H1 (cell line): ENCODE data around the gene LRP1. TPM values are rescaled to one million over a fixed set of nuclear protein-coding genes. Genes with fewer than 3 reads are reported as not detected.

Experiments
- CTCF ChIA-PET: fragments of 300-600 bp; sonication (Branson Sonifier 250); formaldehyde crosslinking; loops from one replicate; lab custom pipeline; 2021; ENCODE audit not compliant: partially characterized antibody; lab: Charles Lee
- POLR2A ChIA-PET: fragments of 300-600 bp; sonication (Branson Sonifier 250); formaldehyde crosslinking; loops from one replicate; lab custom pipeline; 2021; ENCODE audit warnings: inconsistent platforms; ENCODE audit not compliant: partially characterized antibody; lab: Charles Lee
- DNase-seq, 2 experiments: peaks; one replicate each; pipeline versions ENCODE4 v3.0.0 to v3.0.0-alpha.2; 2010 to 2022; ENCODE audit warnings: low spot score in 2 of 2, low read depth in 1 of 2, mixed read lengths in 1 of 2
- FAIRE-seq: peaks from 2 replicates; lab custom pipeline; 2011; peaks lifted over from hg19 to GRCh38; lab: Jason Lieb, UNC
- H2AFZ ChIP-seq: 2 replicates; pipeline ENCODE4 v1.8.1; 2012; ENCODE audit warnings: low read length, inconsistent platforms
- H2AK5ac ChIP-seq: 2 replicates; pipeline ENCODE4 v1.6.1; 2013; ENCODE audit warnings: low read depth, low read length
- H2BK120ac ChIP-seq: replicated peaks from 2 replicates; pipeline ENCODE3; 2013; ENCODE audit warnings: low read depth, low read length, inconsistent platforms
- H2BK12ac ChIP-seq: 2 replicates; pipeline ENCODE4 v1.6.1; 2013; ENCODE audit warnings: low read depth, low read length
- H2BK15ac ChIP-seq: 2 replicates; pipeline ENCODE4 v1.6.1; 2013; ENCODE audit warnings: low read length
- H2BK20ac ChIP-seq: 2 replicates; pipeline ENCODE4 v1.6.1; 2013; ENCODE audit warnings: low read length
- H2BK5ac ChIP-seq: 2 replicates; pipeline ENCODE4 v1.6.1; 2013; ENCODE audit warnings: low read depth, low read length
- H3K14ac ChIP-seq: 2 replicates; pipeline ENCODE4 v1.6.1; 2013; ENCODE audit warnings: inconsistent platforms; ENCODE audit not compliant: insufficient read length
- H3K18ac ChIP-seq: 2 replicates; pipeline ENCODE4 v1.6.1; 2013; ENCODE audit warnings: low read length; ENCODE audit errors: extremely low read depth
- H3K23ac ChIP-seq: 2 replicates; pipeline ENCODE4 v1.6.1; 2013; ENCODE audit warnings: inconsistent platforms; ENCODE audit not compliant: insufficient read length
- H3K23me2 ChIP-seq: 2 replicates; pipeline ENCODE4 v1.6.1; 2013; ENCODE audit warnings: low read depth, low read length
- H3K27ac ChIP-seq: 2 replicates; pipeline ENCODE4 v1.6.1; 2011; ENCODE audit warnings: low read depth, low read length, inconsistent platforms
- H3K27me3 ChIP-seq, 4 experiments: replicated peaks in 1 of 4; 1 replicate in 1 of 4; 2 replicates in 3 of 4; pipeline versions ENCODE4 v1.6.1 to v1.8.1; 2011 to 2013; ENCODE audit warnings: low read length in 3 of 4, mild to moderate bottlenecking in 3 of 4, inconsistent platforms in 2 of 4, mixed read lengths in 2 of 4, moderate library complexity in 1 of 4; ENCODE audit not compliant: control insufficient read depth in 3 of 4, insufficient read depth in 3 of 4; ENCODE audit errors: extremely low read depth in 1 of 4
- H3K36me3 ChIP-seq, 4 experiments: 2 replicates each; pipeline versions ENCODE4 v1.6.1 to v1.8.1; 2011 to 2013; ENCODE audit warnings: mild to moderate bottlenecking in 4 of 4, low read length in 3 of 4, moderate library complexity in 2 of 4, control low read depth in 1 of 4, inconsistent platforms in 1 of 4; ENCODE audit not compliant: insufficient read depth in 4 of 4, control insufficient read depth in 2 of 4
- H3K4ac ChIP-seq: replicated peaks from 2 replicates; pipeline ENCODE3; 2013; ENCODE audit warnings: low read length, low read depth, mixed read lengths, inconsistent platforms; ENCODE audit not compliant: insufficient read length
- H3K4me1 ChIP-seq, 4 experiments: replicated peaks in 1 of 4; 1 replicate in 1 of 4; 2 replicates in 3 of 4; pipeline versions ENCODE4 v1.6.1 to v1.8.1; 2011 to 2013; ENCODE audit warnings: low read length in 3 of 4, inconsistent platforms in 2 of 4, mixed read lengths in 1 of 4; ENCODE audit not compliant: insufficient read depth in 4 of 4, control insufficient read depth in 3 of 4
- H3K4me2 ChIP-seq, 2 experiments: 2 replicates each; pipeline versions ENCODE4 v1.6.1 to v1.8.1; 2011 to 2013; ENCODE audit warnings: low read depth in 2 of 2, low read length in 2 of 2, control low read depth in 1 of 2, inconsistent platforms in 1 of 2, mild to moderate bottlenecking in 1 of 2; ENCODE audit not compliant: insufficient read depth in 1 of 2
- H3K4me3 ChIP-seq, 4 experiments: fragments of 200-600, 300-600 bp in 1 of 4; sonication (generic), shearing (Covaris generic), sonication (Bioruptor Twin) in 1 of 4; 2 replicates each; pipeline versions ENCODE4 v1.5.1 to v1.8.1; 2011 to 2016; ENCODE audit warnings: low read length in 4 of 4, low read depth in 3 of 4, control low read depth in 2 of 4, inconsistent platforms in 2 of 4, mild to moderate bottlenecking in 2 of 4, mixed read lengths in 1 of 4, moderate library complexity in 1 of 4; ENCODE audit not compliant: insufficient read depth in 2 of 4; ENCODE audit errors: extremely low read depth in 1 of 4
- H3K56ac ChIP-seq: replicated peaks from 2 replicates; pipeline ENCODE3; 2013; ENCODE audit warnings: low read depth, mild to moderate bottlenecking, mixed read lengths, low read length, inconsistent platforms; ENCODE audit not compliant: insufficient read length
- H3K79me1 ChIP-seq: 2 replicates; pipeline ENCODE4 v1.6.1; 2013; ENCODE audit warnings: low read depth, low read length, control low read depth
- H3K79me2 ChIP-seq, 2 experiments: 2 replicates each; pipeline versions ENCODE4 v1.6.1 to v1.8.1; 2012 to 2013; ENCODE audit warnings: low read length in 2 of 2, mild to moderate bottlenecking in 2 of 2, inconsistent platforms in 1 of 2; ENCODE audit not compliant: insufficient read depth in 2 of 2, control insufficient read depth in 1 of 2
- H3K9ac ChIP-seq, 4 experiments: replicated peaks in 1 of 4; 1 replicate in 1 of 4; 2 replicates in 3 of 4; pipeline versions ENCODE4 v1.6.1 to v1.8.1; 2011 to 2013; ENCODE audit warnings: low read depth in 3 of 4, low read length in 3 of 4, control low read depth in 2 of 4, mild to moderate bottlenecking in 2 of 4, moderate library complexity in 2 of 4, inconsistent platforms in 1 of 4; ENCODE audit errors: extremely low read depth in 1 of 4
- H3K9me3 ChIP-seq, 2 experiments: 2 replicates each; pipeline versions ENCODE4 v1.6.1 to v1.8.1; 2012 to 2013; ENCODE audit warnings: mild to moderate bottlenecking in 2 of 2, moderate library complexity in 2 of 2, control low read depth in 1 of 2, inconsistent platforms in 1 of 2, low read depth in 1 of 2, low read length in 1 of 2, mixed read lengths in 1 of 2; ENCODE audit not compliant: insufficient read depth in 2 of 2
- H4K20me1 ChIP-seq, 2 experiments: replicated peaks in 1 of 2; 2 replicates each; pipeline versions ENCODE3 to v1.8.1; 2011 to 2013; ENCODE audit warnings: inconsistent platforms in 2 of 2, low read length in 2 of 2, mild to moderate bottlenecking in 1 of 2; ENCODE audit not compliant: insufficient read depth in 2 of 2, control insufficient read depth in 1 of 2
- H4K5ac ChIP-seq: 2 replicates; pipeline ENCODE4 v1.6.1; 2013; ENCODE audit warnings: low read length, low read depth, mixed read lengths, inconsistent platforms; ENCODE audit not compliant: insufficient read length
- H4K8ac ChIP-seq: 2 replicates; pipeline ENCODE4 v1.8.0; 2013; ENCODE audit warnings: mild to moderate bottlenecking, moderate library complexity, low read length, inconsistent platforms; ENCODE audit not compliant: insufficient read depth; ENCODE audit errors: extremely low read depth
- H4K91ac ChIP-seq: replicated peaks from 2 replicates; pipeline ENCODE3; 2013; ENCODE audit warnings: low read length, mixed read lengths, inconsistent platforms; ENCODE audit not compliant: insufficient read length
- GTF2F1 ChIP-seq: IDR thresholded peaks from 2 replicates; pipeline ENCODE4 v1.6.1; 2012; ENCODE audit warnings: low read depth, low read length, improper control_type of control experiment, borderline replicate concordance
- JUN ChIP-seq: IDR thresholded peaks from 2 replicates; pipeline ENCODE4 v1.6.1; 2011; ENCODE audit warnings: low read depth, mild to moderate bottlenecking, improper control_type of control experiment, low read length
- JUND ChIP-seq: IDR thresholded peaks from 2 replicates; pipeline ENCODE4 v1.6.1; 2011; ENCODE audit warnings: mild to moderate bottlenecking, improper control_type of control experiment, low read length
- NANOG ChIP-seq: IDR thresholded peaks from 2 replicates; pipeline ENCODE4 v1.6.1; 2011; ENCODE audit warnings: low read length, low read depth, mild to moderate bottlenecking, inconsistent platforms; ENCODE audit not compliant: insufficient read depth, poor library complexity, severe bottlenecking
- RBBP5 ChIP-seq: IDR thresholded peaks from 2 replicates; pipeline ENCODE4 v1.7.1; 2012; ENCODE audit warnings: low read depth, mild to moderate bottlenecking, inconsistent platforms, low read length, moderate library complexity, borderline replicate concordance
- SRF ChIP-seq: IDR thresholded peaks from 2 replicates; pipeline ENCODE4 v1.6.1; 2011; ENCODE audit warnings: mild to moderate bottlenecking, low read depth, low read length, moderate library complexity
- TAF7 ChIP-seq: optimal IDR thresholded peaks from 2 replicates; pipeline ENCODE3; 2011; ENCODE audit warnings: low read depth, mild to moderate bottlenecking, inconsistent platforms, low read length, moderate library complexity, borderline replicate concordance
- YY1 ChIP-seq: IDR thresholded peaks from 2 replicates; pipeline ENCODE4 v1.6.1; 2011; ENCODE audit warnings: low read depth, mild to moderate bottlenecking, low read length
- WGBS, 2 experiments: shearing (Covaris generic) in 1 of 2; methylation state at CpG; one replicate each; pipeline versions ENCODE4 v1.1.6 to v1.1.7; 2013 to 2015; ENCODE audit warnings: low lambda C conversion rate in 2 of 2, mixed read lengths in 2 of 2, inconsistent platforms in 1 of 2, low coverage in 1 of 2, missing lambda C conversion rate in 1 of 2; ENCODE audit not compliant: insufficient replicate concordance in 2 of 2, insufficient coverage in 1 of 2, insufficient read length in 1 of 2; ENCODE audit errors: extremely low coverage in 1 of 2, missing lambda C conversion rate in 1 of 2; 5-methylcytosine and 5-hydroxymethylcytosine counted together
- polyA plus RNA-seq, 7 experiments: library from polyadenylated mRNA; depleted of rRNA in 3 of 7; stranded (reverse) in 5 of 7; unstranded in 2 of 7; fragments of >200 nt in 5 of 7; fragments of 200-250 nt in 2 of 7; gene quantifications; 1 replicate in 5 of 7; 2 replicates in 1 of 7; 4 replicates in 1 of 7; pipeline versions ENCODE4 v1.2.1 to v1.2.3, GENCODE V29; 2011 to 2013; ENCODE audit warnings: missing spikeins in 2 of 7, mixed read lengths in 2 of 7
- total RNA-seq: library from RNA; stranded (reverse); fragmentation: NEBNext Ultra II Directional; extraction: Animal tissue kit (Norgen Biotek cat#: 25700); gene quantifications from 2 replicates; pipeline ENCODE4 v1.2.1, GENCODE V29; 2021

LRP1 gene
- total and polyA plus RNA-seq, 2 of the 8 experiments (the other 6 are each of a cell fraction or from before 2014, with no cell fraction given) = 35.3 to 92.5 TPM

DNA sequence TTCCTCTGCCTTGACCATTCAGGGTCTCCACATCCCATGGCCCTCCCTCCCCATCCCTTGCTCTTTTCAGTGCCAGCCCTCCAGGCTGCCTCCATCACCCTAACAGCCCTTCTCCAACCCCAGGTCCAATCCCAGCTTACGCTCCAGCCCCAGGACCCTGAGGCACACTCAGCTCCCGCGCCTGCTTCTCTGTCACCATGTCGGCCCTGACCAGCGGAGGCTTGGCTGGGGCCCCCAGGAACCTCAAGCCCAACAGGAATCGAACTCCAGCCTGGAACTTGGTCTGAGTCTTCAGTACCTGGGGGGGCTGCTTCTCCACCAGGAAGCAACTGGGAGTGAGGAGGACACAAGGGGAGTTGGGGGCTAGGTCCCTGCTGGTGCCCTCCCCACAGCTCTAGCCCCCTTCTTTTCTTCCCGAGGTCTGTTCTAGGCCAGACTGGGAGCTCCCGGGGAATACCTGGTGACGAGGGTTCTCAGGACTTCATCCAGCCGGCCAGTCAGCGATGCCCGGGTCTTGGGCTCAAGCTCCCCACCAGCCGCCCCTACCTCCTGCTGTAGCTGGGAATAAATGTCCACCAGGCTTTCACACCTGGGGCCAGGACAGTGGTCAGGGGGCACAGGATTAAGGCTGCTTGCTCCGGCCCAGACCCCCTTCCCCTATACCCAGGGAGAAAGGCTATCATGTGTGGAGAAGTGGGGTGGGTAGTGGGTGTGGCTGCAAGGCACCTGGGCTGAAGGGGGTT is 23.1 kb upstream of the LRP1 start:
- H2BK5ac ChIP-seq = no peak overlapping the region; the same call in 1 of the 2 replicates

More for the DNA sequence above, 23.1 kb upstream of the LRP1 start:
- Histone ChIP-seq H3K9ac (no peak overlapping the region), H3K27me3 (no peaks in the 10 kb centered on the region), H2AK5ac (no peak overlapping the region), H2AFZ (no peak overlapping the region), H3K56ac (no peak overlapping the region), H3K27ac (no peak overlapping the region), H3K4ac (no peak overlapping the region), H3K23me2 (no peaks in the 10 kb centered on the region; the same call in 1 of the 2 replicates), H2BK15ac (no peak overlapping the region), H3K4me3 (no peak overlapping the region), H2BK12ac (no peak overlapping the region), H3K18ac (no peak overlapping the region), H4K5ac (no peak overlapping the region), H3K9me3 (no peaks in the 10 kb centered on the region), H3K23ac (no peak overlapping the region), H2BK20ac (no peak overlapping the region), H3K36me3 (peaks cover 0 to 9% (median 4%) of the 10 kb centered on the region in 4 experiments; a peak in 2 of 8 replicates), H3K4me2 (no peak overlapping the region), H4K91ac (no peak overlapping the region), H4K20me1 (no peaks in the 10 kb centered on the region), H4K8ac (no peak overlapping the region), H3K79me2 (no peaks in the 10 kb centered on the region), H2BK120ac (no peak overlapping the region), H3K79me1 (no peaks in the 10 kb centered on the region), H3K14ac (no peak overlapping the region), H3K4me1 (peaks cover 0 to 8% (median 2%) of the 10 kb centered on the region in 4 experiments; a peak in 3 of 7 replicates)
- ChIA-PET POLR2A (interaction anchor here (0.8 to 13.0 kb wide), 6 partner anchors 11 to 42 kb away, joined by 3 to 352 read pairs (median 4); partner anchors contain the start of genes LRP1 and NAB2), CTCF (interaction anchor here (1.2 to 15.7 kb wide), 6 partner anchors 12 to 77 kb away, joined by 4 to 325 read pairs (median 6); partner anchors contain the start of gene NAB2)
- FAIRE-seq (no peak), DNase-seq (no peak)
- WGBS, 2 experiments = 90% methylated on average over 12 of the region's 14 CpGs; no CpG with 5 or more reads in 1 of the 2 experiments
- no peak for TF ChIP-seq RBBP5
- no peak for TF ChIP-seq NANOG
- no peak for TF ChIP-seq TAF7
- TF ChIP-seq GTF2F1 = no peak
- TF ChIP-seq YY1 = no peak
- TF ChIP-seq JUND = no peak
- TF ChIP-seq SRF = no peak
- TF ChIP-seq JUN = no peak
